ENCODE results near the gene RNF128.

DNA sequence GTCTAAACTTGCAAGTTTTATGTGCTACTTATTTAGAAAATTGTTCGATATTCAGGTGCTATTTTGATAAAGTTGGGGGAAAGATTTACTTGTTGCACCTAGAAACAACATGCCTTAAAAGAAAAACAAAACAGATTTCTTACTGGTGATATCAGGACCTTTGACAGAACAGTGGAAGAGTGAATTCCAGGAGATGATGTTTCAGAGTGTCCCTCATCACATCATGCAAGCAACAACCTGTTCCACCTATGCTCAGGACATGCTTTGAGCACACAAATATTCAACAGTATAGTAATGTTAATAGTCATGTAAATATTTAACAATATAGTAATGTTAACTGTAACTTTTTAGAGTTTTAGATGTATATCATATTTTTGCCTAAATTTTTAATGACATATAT lies 23.9 kb upstream of the RNF128 start:
- TF ChIP-seq, protein P1, sequence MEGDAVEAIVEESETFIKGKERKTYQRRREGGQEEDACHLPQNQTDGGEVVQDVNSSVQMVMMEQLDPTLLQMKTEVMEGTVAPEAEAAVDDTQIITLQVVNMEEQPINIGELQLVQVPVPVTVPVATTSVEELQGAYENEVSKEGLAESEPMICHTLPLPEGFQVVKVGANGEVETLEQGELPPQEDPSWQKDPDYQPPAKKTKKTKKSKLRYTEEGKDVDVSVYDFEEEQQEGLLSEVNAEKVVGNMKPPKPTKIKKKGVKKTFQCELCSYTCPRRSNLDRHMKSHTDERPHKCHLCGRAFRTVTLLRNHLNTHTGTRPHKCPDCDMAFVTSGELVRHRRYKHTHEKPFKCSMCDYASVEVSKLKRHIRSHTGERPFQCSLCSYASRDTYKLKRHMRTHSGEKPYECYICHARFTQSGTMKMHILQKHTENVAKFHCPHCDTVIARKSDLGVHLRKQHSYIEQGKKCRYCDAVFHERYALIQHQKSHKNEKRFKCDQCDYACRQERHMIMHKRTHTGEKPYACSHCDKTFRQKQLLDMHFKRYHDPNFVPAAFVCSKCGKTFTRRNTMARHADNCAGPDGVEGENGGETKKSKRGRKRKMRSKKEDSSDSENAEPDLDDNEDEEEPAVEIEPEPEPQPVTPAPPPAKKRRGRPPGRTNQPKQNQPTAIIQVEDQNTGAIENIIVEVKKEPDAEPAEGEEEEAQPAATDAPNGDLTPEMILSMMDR (IDR thresholded peaks at IDR 0.05) = no peak
- TF ChIP-seq FOXM1 (IDR thresholded peaks at IDR 0.05; ENCODE audit: low read depth) (no peak), YY1 (IDR thresholded peaks at IDR 0.05; ENCODE audit: low read depth) (no peak), FOXJ3 (CRISPR knock-in tag; IDR thresholded peaks at IDR 0.05) (no peak), ELF1 (IDR thresholded peaks at IDR 0.05) (no peak)
- TF ChIP-seq, protein P2, sequence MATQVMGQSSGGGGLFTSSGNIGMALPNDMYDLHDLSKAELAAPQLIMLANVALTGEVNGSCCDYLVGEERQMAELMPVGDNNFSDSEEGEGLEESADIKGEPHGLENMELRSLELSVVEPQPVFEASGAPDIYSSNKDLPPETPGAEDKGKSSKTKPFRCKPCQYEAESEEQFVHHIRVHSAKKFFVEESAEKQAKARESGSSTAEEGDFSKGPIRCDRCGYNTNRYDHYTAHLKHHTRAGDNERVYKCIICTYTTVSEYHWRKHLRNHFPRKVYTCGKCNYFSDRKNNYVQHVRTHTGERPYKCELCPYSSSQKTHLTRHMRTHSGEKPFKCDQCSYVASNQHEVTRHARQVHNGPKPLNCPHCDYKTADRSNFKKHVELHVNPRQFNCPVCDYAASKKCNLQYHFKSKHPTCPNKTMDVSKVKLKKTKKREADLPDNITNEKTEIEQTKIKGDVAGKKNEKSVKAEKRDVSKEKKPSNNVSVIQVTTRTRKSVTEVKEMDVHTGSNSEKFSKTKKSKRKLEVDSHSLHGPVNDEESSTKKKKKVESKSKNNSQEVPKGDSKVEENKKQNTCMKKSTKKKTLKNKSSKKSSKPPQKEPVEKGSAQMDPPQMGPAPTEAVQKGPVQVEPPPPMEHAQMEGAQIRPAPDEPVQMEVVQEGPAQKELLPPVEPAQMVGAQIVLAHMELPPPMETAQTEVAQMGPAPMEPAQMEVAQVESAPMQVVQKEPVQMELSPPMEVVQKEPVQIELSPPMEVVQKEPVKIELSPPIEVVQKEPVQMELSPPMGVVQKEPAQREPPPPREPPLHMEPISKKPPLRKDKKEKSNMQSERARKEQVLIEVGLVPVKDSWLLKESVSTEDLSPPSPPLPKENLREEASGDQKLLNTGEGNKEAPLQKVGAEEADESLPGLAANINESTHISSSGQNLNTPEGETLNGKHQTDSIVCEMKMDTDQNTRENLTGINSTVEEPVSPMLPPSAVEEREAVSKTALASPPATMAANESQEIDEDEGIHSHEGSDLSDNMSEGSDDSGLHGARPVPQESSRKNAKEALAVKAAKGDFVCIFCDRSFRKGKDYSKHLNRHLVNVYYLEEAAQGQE (IDR thresholded peaks at IDR 0.05; ENCODE audit: low read depth, low read length) = no peak
